ENCODE data around the gene KCTD21.

DNA sequence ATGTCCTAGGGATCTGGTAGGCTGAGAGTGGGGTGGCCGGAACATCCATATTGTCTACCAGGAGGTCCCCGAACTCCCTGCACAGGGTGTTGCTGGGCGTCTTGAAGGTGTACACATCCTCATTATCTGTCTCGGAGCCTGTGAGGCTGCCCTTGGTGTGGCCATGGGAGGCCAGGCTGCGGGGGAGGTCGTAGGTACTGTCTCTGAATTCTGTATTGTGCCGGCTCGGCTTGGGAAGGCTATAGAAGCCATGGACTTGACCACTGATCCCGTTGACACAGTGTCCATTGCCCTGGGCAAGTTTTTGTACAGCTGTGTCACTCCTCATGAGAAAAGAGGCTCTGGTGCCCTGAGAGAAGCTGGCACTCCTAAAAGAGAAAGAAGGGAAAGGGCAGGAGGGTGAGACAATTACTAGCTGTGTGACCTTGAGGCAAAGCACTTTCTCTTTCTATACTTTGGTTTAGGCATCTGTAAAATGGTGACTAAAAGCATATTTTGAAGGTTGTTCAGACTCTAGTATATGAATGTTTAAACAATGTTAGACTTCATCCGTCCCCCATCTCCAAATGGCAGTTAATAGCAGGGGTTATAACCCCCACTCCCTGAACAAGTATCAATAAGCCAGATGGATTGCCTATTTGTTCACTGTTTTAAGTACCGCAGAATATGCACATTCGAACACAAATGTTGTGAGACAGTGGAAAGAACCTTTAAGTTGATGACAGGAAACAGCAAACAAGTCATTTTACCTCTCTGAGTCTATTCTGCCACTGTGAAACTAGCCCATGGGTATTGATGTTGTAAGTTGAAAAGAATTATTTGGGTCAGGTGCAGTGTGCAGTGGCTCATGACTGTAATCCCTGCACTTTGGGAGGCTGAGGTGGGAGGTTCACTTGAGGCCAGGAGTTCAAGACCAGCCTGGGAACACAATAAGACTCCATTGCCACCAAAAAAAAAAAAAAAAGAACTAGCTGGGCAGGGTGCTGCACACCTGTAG lies 38.6 kb upstream of the KCTD21 start:
- no peak for TF ChIP-seq CTCF (IDR thresholded peaks at IDR 0.05; ENCODE audit: insufficient read depth, low read length, poor library complexity, severe bottlenecking)
- no peak for TF ChIP-seq EZH2phosphoT487 (conservative IDR thresholded peaks at IDR 0.05; ENCODE audit: low read length)
